ENCODE results near the gene FTSJ3. TPM values are rescaled to one million over a fixed set of nuclear protein-coding genes. Genes with fewer than 3 reads are reported as not detected.

The FTSJ3 gene
- total RNA-seq, 2 experiments from 2014 or later = 47.6 to 51.1 TPM

DNA sequence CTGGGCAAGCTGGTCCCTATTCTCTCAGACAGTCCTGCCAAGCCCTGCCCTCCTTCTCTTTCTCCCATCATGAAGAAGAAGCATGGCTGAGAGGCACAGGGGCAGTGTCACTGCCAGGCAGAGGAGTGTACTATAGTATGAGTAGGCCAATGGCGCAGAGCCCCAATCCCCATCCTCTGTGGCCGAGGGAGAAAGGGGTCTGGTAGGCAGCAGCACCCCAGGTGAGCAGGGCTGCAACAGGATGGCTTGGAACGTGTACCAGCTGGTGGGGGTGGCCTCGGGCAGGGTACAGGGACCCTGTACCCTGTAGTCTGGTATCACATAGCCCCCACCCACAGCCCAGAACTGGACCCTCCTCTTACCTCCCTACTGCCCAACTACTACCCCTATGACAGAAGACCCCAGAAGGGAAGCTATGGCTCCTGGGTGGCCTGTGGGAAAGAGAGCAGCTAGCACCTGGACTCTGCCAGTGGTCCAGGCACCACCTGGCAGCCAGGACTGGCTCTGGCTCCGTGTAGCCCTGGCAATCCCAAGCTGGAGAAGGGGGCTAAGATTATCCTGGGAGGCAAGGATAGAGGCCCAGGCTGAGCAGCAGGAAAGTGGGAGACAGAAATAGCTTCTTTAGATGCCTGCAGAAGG lies 10.6 kb upstream of the FTSJ3 start:
- intact Hi-C loops (cut with DNase I, micrococcal nuclease) = loop anchor here in 1 of 2 experiments (10.0 kb wide), 1 partner anchor 413 kb away; no protein-coding TSS in a partner anchor
- H3K4me1 Mint-ChIP-seq (ENCODE audit: low read depth) = peaks cover 52% of the 10 kb centered on the region
- peak overlapping the region in 1 of 2 donors; percentile 30 for H3K27ac ChIP-seq (ENCODE audit: low read depth in 1 of 2, low read length in 2 of 2)
- peak overlapping the region; percentile 42 for H3K4me3 Mint-ChIP-seq
- ATAC-seq (ENCODE audit: poor library complexity) (no peak), DNase-seq (no peak)
- H3K36me3 ChIP-seq (ENCODE audit: insufficient read depth, low read length) = peaks cover 56% of the 10 kb centered on the region
- peak overlapping the region; percentile 88 for H3K27ac Mint-ChIP-seq
- H3K27me3 ChIP-seq (ENCODE audit: control insufficient read depth in 1 of 2, insufficient read depth in 2 of 2, low read length in 2 of 2) = no peaks in the 10 kb centered on the region
- POLR2A ChIA-PET = interaction anchor here (1.4 to 6.3 kb wide), 7 partner anchors 7 to 667 kb away, joined by 4 to 86 read pairs (median 8); partner anchors contain the start of genes CCDC47, DDX42, DDX5 and FTSJ3
- no peaks in the 10 kb centered on the region for H3K9me3 ChIP-seq (ENCODE audit: control insufficient read depth in 1 of 2, insufficient read depth in 1 of 2, low read length in 2 of 2)
- CTCF ChIA-PET = interaction anchor here (0.9 kb wide), 1 partner anchor 11 kb away, joined by 3 read pairs; no protein-coding TSS in a partner anchor
- TF ChIP-seq CTCF (IDR thresholded peaks at IDR 0.05) = no peak
- H3K9me3 Mint-ChIP-seq = no peaks in the 10 kb centered on the region
- H3K36me3 Mint-ChIP-seq (ENCODE audit: low read depth) = peaks cover 44% of the 10 kb centered on the region
- H3K27me3 Mint-ChIP-seq = no peaks in the 10 kb centered on the region
- peaks cover 71% of the 10 kb centered on the region for H3K4me1 ChIP-seq (ENCODE audit: insufficient read depth, low read length)
- H3K4me3 ChIP-seq (ENCODE audit: low read length) = no peak overlapping the region

DNA sequence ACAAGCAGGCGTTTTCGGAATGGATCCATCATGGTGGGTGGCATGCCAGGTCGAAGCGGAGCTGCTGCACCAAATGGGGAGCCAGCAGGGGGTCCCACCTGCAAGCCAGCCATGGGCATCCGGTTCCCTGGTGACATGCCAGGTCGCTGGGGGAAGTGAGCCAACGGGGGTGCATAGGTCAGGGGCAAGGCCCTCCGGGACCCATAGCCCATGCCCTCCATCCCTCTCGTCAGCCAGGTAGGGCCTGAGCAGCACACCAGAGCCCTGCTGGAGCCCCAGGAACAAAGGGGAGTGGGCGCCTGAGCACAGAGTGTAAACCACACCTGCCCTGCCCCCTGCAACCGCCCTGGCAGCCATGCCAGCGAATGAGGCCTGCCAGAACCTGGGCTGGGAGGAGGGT lies 10.0 kb upstream of the FTSJ3 start:
- H3K36me3 Mint-ChIP-seq (ENCODE audit: low read depth) = peaks cover 50% of the 10 kb centered on the region

GRCh38 chr17:63836811-63837210 lies 9.3 kb upstream of the FTSJ3 start:
- Histone ChIP-seq H3K9me3 (ENCODE audit: control insufficient read depth in 1 of 2, insufficient read depth in 1 of 2, low read length in 2 of 2) (no peaks in the 10 kb centered on the region), H3K27ac (ENCODE audit: low read depth in 1 of 2, low read length in 2 of 2) (no peak overlapping the region), H3K27me3 (ENCODE audit: control insufficient read depth in 1 of 2, insufficient read depth in 2 of 2, low read length in 2 of 2) (no peaks in the 10 kb centered on the region), H3K4me1 (ENCODE audit: insufficient read depth, low read length) (peaks cover 76% of the 10 kb centered on the region), H3K36me3 (ENCODE audit: insufficient read depth, low read length) (peaks cover 69% of the 10 kb centered on the region), H3K4me3 (ENCODE audit: low read length) (no peak overlapping the region)
- H3K27ac Mint-ChIP-seq = peak overlapping the region; percentile 56
- ChIA-PET POLR2A (no interaction called here), CTCF (no interaction called here)
- DNase-seq (no peak), ATAC-seq (ENCODE audit: poor library complexity) (no peak)
- no peaks in the 10 kb centered on the region for H3K9me3 Mint-ChIP-seq
- TF ChIP-seq CTCF (IDR thresholded peaks at IDR 0.05) = no peak
- H3K4me1 Mint-ChIP-seq (ENCODE audit: low read depth) = peaks cover 55% of the 10 kb centered on the region
- peaks cover 57% of the 10 kb centered on the region for H3K36me3 Mint-ChIP-seq (ENCODE audit: low read depth)
- H3K27me3 Mint-ChIP-seq = no peaks in the 10 kb centered on the region
- intact Hi-C loops (cut with DNase I, micrococcal nuclease) = loop anchor here in 1 of 2 experiments (10.0 kb wide), 1 partner anchor 412 kb away; no protein-coding TSS in a partner anchor
- peak overlapping the region; percentile 30 for H3K4me3 Mint-ChIP-seq

More for the DNA sequence above, 10.0 kb upstream of the FTSJ3 start:
- no peaks in the 10 kb centered on the region for H3K9me3 Mint-ChIP-seq
- H3K36me3 ChIP-seq (ENCODE audit: insufficient read depth, low read length) = peaks cover 62% of the 10 kb centered on the region
- no peak for TF ChIP-seq CTCF (IDR thresholded peaks at IDR 0.05)
- H3K9me3 ChIP-seq (ENCODE audit: control insufficient read depth in 1 of 2, insufficient read depth in 1 of 2, low read length in 2 of 2) = no peaks in the 10 kb centered on the region
- peak overlapping the region; percentile 56 for H3K27ac Mint-ChIP-seq
- ATAC-seq (ENCODE audit: poor library complexity) (no peak), DNase-seq (no peak)
- H3K27me3 Mint-ChIP-seq = no peaks in the 10 kb centered on the region
- ChIA-PET POLR2A (interaction anchor here (1.7 to 6.3 kb wide), 2 partner anchors 6 to 11 kb away, joined by 6 to 86 read pairs; partner anchors contain the start of genes FTSJ3 and PSMC5), CTCF (no interaction called here)
- peak overlapping the region in 1 of 2 donors; percentile 3 for H3K27ac ChIP-seq (ENCODE audit: low read depth in 1 of 2, low read length in 2 of 2)
- H3K4me3 Mint-ChIP-seq = no peak overlapping the region
- intact Hi-C loops (cut with DNase I, micrococcal nuclease) = loop anchor here in 1 of 2 experiments (10.0 kb wide), 1 partner anchor 413 kb away; no protein-coding TSS in a partner anchor
- no peaks in the 10 kb centered on the region for H3K27me3 ChIP-seq (ENCODE audit: control insufficient read depth in 1 of 2, insufficient read depth in 2 of 2, low read length in 2 of 2)
- peaks cover 48% of the 10 kb centered on the region for H3K4me1 Mint-ChIP-seq (ENCODE audit: low read depth)
- H3K4me1 ChIP-seq (ENCODE audit: insufficient read depth, low read length) = peaks cover 73% of the 10 kb centered on the region
- H3K4me3 ChIP-seq (ENCODE audit: low read length) = no peak overlapping the region

Measured in CD4-positive, alpha-beta T cell (primary cell).